WI38 (cell line): Measurements from ENCODE around the gene CACNA1G.

ENCODE experiments used
- H3K4me3 ChIP-seq: 2 replicates; pipeline ENCODE4 v1.5.1; 2011; ENCODE audit warnings: low read depth, mild to moderate bottlenecking, control low read depth, low read length
- CTCF ChIP-seq: IDR thresholded peaks from 2 replicates; pipeline ENCODE4 v1.5.1; 2012; ENCODE audit warnings: low read depth, mild to moderate bottlenecking, control low read depth, low read length

Gene CACNA1G

GRCh38 chr17:50523208-50523607, 37.3 kb upstream of the CACNA1G start:
- no peak overlapping the region for H3K4me3 ChIP-seq
- TF ChIP-seq CTCF: no peak

- no peak overlapping the region for H3K4me3 ChIP-seq
- no peak for TF ChIP-seq CTCF
These were observed 35.7 kb upstream of the CACNA1G start for GRCh38 chr17:50524838-50525237.

GRCh38 chr17:50527155-50527762, 33.3 kb upstream of the CACNA1G start:
- no peak overlapping the region for H3K4me3 ChIP-seq
- TF ChIP-seq CTCF: no peak

- H3K4me3 ChIP-seq: no peak overlapping the region
- TF ChIP-seq CTCF: no peak
These were observed 32.5 kb upstream of the CACNA1G start for GRCh38 chr17:50527949-50528474.

- no peak for TF ChIP-seq CTCF
- H3K4me3 ChIP-seq: no peak overlapping the region
These were observed 30.7 kb upstream of the CACNA1G start for GRCh38 chr17:50529849-50530248.

- H3K4me3 ChIP-seq: no peak overlapping the region
- no peak for TF ChIP-seq CTCF
These were observed 29.0 kb upstream of the CACNA1G start for GRCh38 chr17:50531428-50532025.

- TF ChIP-seq CTCF: no peak
- no peak within 1 kb of the TSS for H3K4me3 ChIP-seq
These were observed 28.0 kb upstream of the CACNA1G start, which contains the start of gene EPN3 for GRCh38 chr17:50532452-50533024. Gene EPN3, plus strand, starts transcription at chr17:50532735. Its CDS starts 3,822 bp downstream, at chr17:50536557.
